ENCODE results near the gene KRT82.

The KRT82 gene

DNA sequence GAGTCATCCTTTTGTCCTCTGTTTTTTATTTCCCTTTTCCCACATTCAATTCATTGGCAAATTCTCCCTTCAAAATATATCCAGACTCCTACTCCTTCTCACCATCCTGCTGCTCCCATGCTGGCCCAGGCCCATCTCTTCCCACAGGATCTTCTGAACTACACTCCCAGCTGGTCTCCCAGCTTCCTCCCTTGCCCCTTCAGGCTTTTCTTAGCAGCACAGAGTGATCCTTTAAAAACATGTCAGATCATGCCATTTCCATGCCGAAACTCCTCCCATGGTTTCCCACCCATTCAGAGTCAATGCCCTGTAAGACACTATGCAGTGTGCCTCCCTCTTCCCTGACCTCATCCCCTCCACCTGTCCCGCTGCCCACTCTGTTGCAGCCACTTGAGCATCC is 18.3 kb downstream of the KRT82 start:
- Histone ChIP-seq H3K27me3 (ENCODE audit: control insufficient read depth, insufficient read depth, low read length) (no peaks in the 10 kb centered on the region), H3K4me1 (ENCODE audit: control insufficient read depth, insufficient read depth, low read length) (no peaks in the 10 kb centered on the region), H3K9me3 (ENCODE audit: control insufficient read depth, low read length) (no peaks in the 10 kb centered on the region), H3K4me3 (ENCODE audit: low read length) (no peak overlapping the region), H3K9ac (ENCODE audit: low read length) (no peak overlapping the region), H3K36me3 (ENCODE audit: control insufficient read depth, insufficient read depth, low read length) (no peaks in the 10 kb centered on the region)

DNA sequence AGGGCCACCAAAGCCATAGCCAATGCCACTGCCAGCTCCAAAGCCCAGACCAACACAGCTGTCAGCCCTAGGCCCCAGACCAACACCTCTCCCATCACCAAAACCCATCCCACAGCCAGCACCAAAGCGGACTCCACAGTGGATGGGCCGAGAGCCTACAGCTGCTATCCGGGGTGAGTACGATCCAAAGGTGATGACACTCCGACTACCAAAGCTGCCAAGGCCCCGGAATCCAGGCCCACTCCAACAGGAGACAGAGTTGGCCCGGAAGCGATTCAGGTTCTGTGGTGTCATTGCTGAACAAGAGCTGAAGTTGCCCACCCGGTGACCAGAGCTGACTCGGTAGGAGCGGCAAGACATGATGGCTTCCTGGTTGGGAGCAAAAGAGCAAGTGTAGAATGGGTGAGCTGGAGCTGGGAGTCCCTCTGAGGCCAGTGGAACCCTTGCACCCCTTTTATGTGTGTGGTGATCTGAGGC is 20.9 kb downstream of the KRT82 start, which contains the start of gene KRT84:
TSS of gene KRT84 (minus strand) at position 427 of the 477 bp plus-strand sequence. CDS start at position 360, 67 bp downstream.
- no peak within 1 kb of the TSS for H3K9ac ChIP-seq (ENCODE audit: low read length)
- H3K27me3 ChIP-seq (ENCODE audit: control insufficient read depth, insufficient read depth, low read length), result no peaks in the 10 kb centered on the region
- H3K4me1 ChIP-seq (ENCODE audit: control insufficient read depth, insufficient read depth, low read length), result no peaks in the 10 kb centered on the region
- H3K4me3 ChIP-seq (ENCODE audit: low read length), result no peak within 1 kb of the TSS
- H3K36me3 ChIP-seq (ENCODE audit: control insufficient read depth, insufficient read depth, low read length), result no peaks in the 10 kb centered on the region
- H3K9me3 ChIP-seq (ENCODE audit: control insufficient read depth, low read length), result no peaks in the 10 kb centered on the region

DNA sequence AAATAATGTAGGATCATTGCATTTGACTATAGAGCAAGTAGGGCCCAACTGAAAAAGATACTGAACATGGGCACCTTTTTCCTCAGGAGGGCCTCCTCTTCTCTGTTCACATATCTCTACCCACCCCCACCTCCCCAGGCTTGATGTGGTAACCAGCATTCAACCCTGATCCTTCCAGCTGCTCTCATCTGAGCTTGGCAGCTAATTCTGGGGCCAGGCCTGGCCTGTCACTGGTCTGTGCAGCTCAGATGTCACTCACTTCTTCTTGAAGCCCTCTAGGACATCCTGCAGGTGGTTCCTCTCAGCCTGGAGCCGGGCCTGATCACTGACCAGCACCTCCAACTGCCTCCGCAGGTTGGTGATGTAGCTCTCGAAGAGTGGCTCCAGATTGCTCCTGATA is 22.8 kb downstream of the KRT82 start:
- Histone ChIP-seq H3K36me3 (ENCODE audit: control insufficient read depth, insufficient read depth, low read length) (no peaks in the 10 kb centered on the region), H3K9me3 (ENCODE audit: control insufficient read depth, low read length) (no peaks in the 10 kb centered on the region), H3K4me1 (ENCODE audit: control insufficient read depth, insufficient read depth, low read length) (no peaks in the 10 kb centered on the region), H3K27me3 (ENCODE audit: control insufficient read depth, insufficient read depth, low read length) (no peaks in the 10 kb centered on the region), H3K9ac (ENCODE audit: low read length) (no peak overlapping the region), H3K4me3 (ENCODE audit: low read length) (no peak overlapping the region)

DNA sequence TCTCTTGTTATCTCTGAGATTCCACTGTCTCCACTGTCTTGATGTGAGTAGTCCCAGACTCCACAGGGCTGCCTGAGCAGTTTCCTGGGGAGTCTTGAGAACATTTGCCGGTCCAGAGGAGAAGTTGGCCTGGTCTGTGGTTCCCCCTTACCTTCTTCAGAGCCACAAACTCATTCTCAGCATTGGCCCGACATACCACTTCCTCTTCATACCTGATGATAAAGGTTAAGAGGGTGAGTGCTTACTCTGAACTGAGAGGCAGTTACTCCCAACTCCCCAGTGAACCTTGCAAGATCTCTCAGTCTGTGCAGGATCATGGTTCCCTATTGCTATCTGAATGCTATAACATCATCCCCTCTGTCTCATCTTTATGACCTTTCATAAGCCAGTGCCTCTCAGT is 23.3 kb downstream of the KRT82 start:
- no peak overlapping the region for H3K4me3 ChIP-seq (ENCODE audit: low read length)
- no peaks in the 10 kb centered on the region for H3K27me3 ChIP-seq (ENCODE audit: control insufficient read depth, insufficient read depth, low read length)
- H3K9me3 ChIP-seq (ENCODE audit: control insufficient read depth, low read length), result no peaks in the 10 kb centered on the region
- no peaks in the 10 kb centered on the region for H3K4me1 ChIP-seq (ENCODE audit: control insufficient read depth, insufficient read depth, low read length)
- H3K9ac ChIP-seq (ENCODE audit: low read length), result no peak overlapping the region
- no peaks in the 10 kb centered on the region for H3K36me3 ChIP-seq (ENCODE audit: control insufficient read depth, insufficient read depth, low read length)

DNA sequence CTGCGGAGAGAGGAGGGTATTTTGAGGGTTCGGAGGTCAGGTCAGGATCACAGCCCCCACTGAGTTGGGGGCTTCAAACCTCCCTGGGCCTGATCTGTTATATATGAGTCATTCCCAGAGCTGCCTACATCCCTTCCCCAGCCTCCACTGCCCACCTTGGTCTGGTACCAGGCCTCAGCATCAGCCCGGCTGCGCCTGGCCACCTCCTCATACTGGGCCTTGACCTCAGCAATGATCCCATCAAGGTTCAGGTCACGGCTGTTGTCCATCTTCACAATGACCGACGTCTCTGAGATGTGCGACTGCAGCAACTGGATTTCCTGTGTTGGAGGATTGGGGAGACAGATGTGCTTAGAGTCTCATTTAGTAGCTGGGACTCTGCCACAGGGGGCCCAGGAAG is 24.9 kb downstream of the KRT82 start:
- Histone ChIP-seq H3K4me3 (ENCODE audit: low read length) (no peak overlapping the region), H3K27me3 (ENCODE audit: control insufficient read depth, insufficient read depth, low read length) (no peaks in the 10 kb centered on the region), H3K4me1 (ENCODE audit: control insufficient read depth, insufficient read depth, low read length) (no peaks in the 10 kb centered on the region)

DNA sequence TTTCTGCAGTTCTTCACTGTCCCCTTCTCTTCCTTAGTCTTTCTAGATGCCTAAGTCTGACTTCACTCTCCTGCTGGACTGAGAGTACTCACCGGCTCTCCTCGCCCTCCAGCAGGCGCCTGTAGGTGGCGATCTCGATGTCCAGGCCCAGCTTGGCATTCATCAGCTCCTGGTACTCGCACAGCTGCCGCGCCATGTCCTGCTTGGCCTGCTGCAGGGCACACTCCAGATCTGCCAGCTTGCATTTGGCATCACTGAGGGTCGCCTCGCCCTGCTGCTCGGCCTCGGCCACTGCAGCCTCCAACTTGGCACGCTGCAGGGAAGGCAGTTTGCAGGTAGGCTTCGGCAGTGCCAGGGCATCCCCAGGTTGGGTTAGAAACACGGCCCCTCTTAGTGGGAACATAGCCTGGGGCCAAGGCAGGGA is 25.9 kb downstream of the KRT82 start:
- Histone ChIP-seq H3K9me3 (ENCODE audit: control insufficient read depth, low read length) (no peaks in the 10 kb centered on the region), H3K4me3 (ENCODE audit: low read length) (no peak overlapping the region), H3K9ac (ENCODE audit: low read length) (no peak overlapping the region), H3K36me3 (ENCODE audit: control insufficient read depth, insufficient read depth, low read length) (no peaks in the 10 kb centered on the region), H3K4me1 (ENCODE audit: control insufficient read depth, insufficient read depth, low read length) (no peaks in the 10 kb centered on the region), H3K27me3 (ENCODE audit: control insufficient read depth, insufficient read depth, low read length) (no peaks in the 10 kb centered on the region)

More for the DNA sequence above, 24.9 kb downstream of the KRT82 start:
- H3K9me3 ChIP-seq (ENCODE audit: control insufficient read depth, low read length), result no peaks in the 10 kb centered on the region
- no peak overlapping the region for H3K9ac ChIP-seq (ENCODE audit: low read length)
- no peaks in the 10 kb centered on the region for H3K36me3 ChIP-seq (ENCODE audit: control insufficient read depth, insufficient read depth, low read length)

DNA sequence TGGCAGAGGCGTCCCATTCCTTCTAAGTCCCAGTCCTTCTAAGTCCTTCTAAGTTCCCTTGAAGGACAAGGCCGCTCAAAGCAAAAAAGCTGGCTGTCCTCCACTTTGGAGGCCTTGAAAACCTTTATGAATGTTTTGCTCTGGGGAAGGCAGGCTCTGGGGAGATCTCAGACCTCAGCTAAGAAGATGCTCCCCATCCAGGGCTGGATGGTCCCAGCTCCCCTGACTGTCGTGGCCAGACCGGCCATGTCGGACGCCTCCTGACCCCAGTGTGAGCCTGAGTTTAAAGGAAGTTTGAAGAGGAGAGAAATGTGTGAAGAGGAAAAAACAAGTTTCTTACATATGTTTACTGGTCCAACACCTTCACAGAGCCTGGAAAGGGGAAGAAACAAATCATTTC is 26.6 kb downstream of the KRT82 start:
- Histone ChIP-seq H3K4me1 (ENCODE audit: control insufficient read depth, insufficient read depth, low read length) (no peaks in the 10 kb centered on the region), H3K4me3 (ENCODE audit: low read length) (no peak overlapping the region), H3K9me3 (ENCODE audit: control insufficient read depth, low read length) (no peaks in the 10 kb centered on the region), H3K9ac (ENCODE audit: low read length) (no peak overlapping the region), H3K27me3 (ENCODE audit: control insufficient read depth, insufficient read depth, low read length) (no peaks in the 10 kb centered on the region), H3K36me3 (ENCODE audit: control insufficient read depth, insufficient read depth, low read length) (no peaks in the 10 kb centered on the region)

DNA sequence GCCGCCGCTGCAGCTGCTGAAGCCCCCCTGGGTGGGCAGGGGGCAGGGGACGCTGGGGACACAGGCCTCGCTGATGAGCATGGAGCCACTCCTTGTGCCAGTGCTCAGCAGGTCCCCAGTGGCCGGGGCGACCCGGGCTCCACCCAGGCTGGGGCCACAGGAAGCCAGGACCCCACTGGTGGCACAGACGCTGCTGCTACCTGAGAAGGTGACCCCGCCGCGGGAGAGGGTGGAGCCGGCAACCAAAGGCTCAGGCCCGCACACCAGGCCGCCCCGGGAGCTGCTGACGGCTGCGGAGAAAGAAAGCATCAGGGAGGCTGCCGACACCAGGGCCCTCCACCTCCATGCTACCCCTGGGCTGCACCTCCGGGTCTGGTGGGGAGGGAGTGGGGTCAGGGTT is 28.0 kb downstream of the KRT82 start:
- no peaks in the 10 kb centered on the region for H3K4me1 ChIP-seq (ENCODE audit: control insufficient read depth, insufficient read depth, low read length)
- no peaks in the 10 kb centered on the region for H3K36me3 ChIP-seq (ENCODE audit: control insufficient read depth, insufficient read depth, low read length)
- H3K27me3 ChIP-seq (ENCODE audit: control insufficient read depth, insufficient read depth, low read length), result no peaks in the 10 kb centered on the region
- H3K9me3 ChIP-seq (ENCODE audit: control insufficient read depth, low read length), result no peaks in the 10 kb centered on the region
- no peak overlapping the region for H3K4me3 ChIP-seq (ENCODE audit: low read length)
- H3K9ac ChIP-seq (ENCODE audit: low read length), result no peak overlapping the region

DNA sequence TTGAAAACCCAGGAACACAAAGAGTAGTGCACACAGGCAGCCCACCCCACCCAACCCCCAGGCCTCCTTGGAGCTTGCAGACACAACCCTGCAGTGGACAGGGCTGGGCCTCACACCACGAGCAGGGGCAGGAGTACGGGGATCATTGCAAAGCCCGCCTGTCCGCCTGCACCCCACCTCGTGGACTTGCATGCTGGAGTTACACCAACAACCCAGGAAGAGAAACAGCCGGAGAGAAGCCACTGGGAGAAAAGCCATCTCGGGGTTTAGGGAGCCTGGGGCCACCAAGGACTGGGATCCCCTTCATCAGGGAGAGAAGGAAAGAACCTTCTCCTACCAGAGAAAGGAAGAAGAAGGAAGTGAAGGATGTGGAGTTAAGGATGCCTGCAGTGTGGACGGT is 28.9 kb downstream of the KRT82 start:
- Histone ChIP-seq H3K27me3 (ENCODE audit: control insufficient read depth, insufficient read depth, low read length) (no peaks in the 10 kb centered on the region), H3K9me3 (ENCODE audit: control insufficient read depth, low read length) (no peaks in the 10 kb centered on the region), H3K9ac (ENCODE audit: low read length) (no peak overlapping the region), H3K36me3 (ENCODE audit: control insufficient read depth, insufficient read depth, low read length) (no peaks in the 10 kb centered on the region), H3K4me1 (ENCODE audit: control insufficient read depth, insufficient read depth, low read length) (no peaks in the 10 kb centered on the region), H3K4me3 (ENCODE audit: low read length) (no peak overlapping the region)

DNA sequence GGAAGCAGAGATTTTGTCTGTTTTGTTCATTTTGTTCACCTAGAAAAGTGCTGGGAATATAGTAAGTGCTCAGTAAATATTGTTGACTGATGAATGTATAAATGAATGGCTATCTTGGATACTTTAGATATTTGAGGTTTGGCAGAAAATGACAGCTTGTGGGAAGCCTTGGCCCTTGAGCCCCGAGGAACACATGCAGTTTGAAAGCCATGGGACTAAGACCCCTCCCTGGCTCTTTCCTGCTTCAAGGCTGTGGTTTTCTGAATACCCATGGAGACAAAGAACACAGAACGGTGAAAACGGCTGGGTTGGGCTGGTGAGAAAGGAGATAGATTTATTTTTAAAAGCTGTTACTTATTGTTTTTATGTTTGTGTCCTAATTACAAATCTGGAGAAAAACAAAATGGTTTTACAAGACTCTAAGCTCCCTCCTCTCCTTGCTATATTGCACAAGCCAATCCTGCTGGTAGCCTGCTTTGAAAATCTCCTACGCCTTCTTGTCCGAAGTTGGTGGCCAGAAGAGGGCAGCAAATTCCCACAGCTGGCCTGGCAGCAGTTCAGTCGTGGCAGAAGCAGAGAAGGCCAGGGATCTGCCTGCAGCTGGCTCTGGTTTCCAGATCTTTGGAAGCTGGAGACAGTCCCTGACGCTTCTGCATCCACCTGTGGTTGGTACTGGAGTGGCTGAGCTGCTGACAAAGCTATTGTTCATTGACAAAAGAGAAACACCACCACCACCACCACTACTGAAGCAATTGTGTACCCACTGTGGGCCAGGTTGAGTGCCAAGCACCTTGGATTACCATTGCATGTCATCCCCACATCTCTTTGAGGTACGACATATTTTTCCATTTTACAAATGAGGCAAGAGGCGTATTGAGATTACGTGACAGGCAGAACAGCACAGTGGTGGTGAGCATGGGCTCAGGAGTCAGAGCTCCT is 33.6 kb downstream of the KRT82 start:
- Histone ChIP-seq H3K4me1 (ENCODE audit: control insufficient read depth, insufficient read depth, low read length) (peaks cover 5% of the 10 kb centered on the region), H3K4me3 (ENCODE audit: low read length) (no peak overlapping the region), H3K9ac (ENCODE audit: low read length) (no peak overlapping the region), H3K9me3 (ENCODE audit: control insufficient read depth, low read length) (no peaks in the 10 kb centered on the region), H3K36me3 (ENCODE audit: control insufficient read depth, insufficient read depth, low read length) (no peaks in the 10 kb centered on the region), H3K27me3 (ENCODE audit: control insufficient read depth, insufficient read depth, low read length) (no peaks in the 10 kb centered on the region)

DNA sequence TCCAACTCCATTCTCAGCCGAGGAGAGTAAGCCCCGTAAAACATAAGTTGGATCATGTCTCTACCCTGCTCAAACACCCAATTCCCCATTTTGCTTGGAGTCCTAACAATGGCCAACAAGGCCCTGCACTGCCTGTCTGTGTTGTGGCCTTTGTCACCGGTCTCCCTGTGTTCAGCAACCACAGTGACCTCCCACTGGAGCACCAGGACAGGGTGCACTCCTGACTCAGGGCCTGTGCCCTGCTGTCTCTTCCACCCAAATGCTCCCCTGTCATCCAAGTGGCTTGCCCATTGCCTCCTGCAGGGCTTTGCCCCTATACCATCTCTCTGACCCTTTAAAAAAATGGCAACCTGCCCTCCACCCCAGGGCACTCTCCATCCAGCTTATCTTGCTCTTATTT is 34.4 kb downstream of the KRT82 start:
- Histone ChIP-seq H3K4me3 (ENCODE audit: low read length) (no peak overlapping the region), H3K4me1 (ENCODE audit: control insufficient read depth, insufficient read depth, low read length) (peaks cover 5% of the 10 kb centered on the region), H3K9ac (ENCODE audit: low read length) (no peak overlapping the region), H3K9me3 (ENCODE audit: control insufficient read depth, low read length) (no peaks in the 10 kb centered on the region), H3K36me3 (ENCODE audit: control insufficient read depth, insufficient read depth, low read length) (no peaks in the 10 kb centered on the region), H3K27me3 (ENCODE audit: control insufficient read depth, insufficient read depth, low read length) (no peaks in the 10 kb centered on the region)

DNA sequence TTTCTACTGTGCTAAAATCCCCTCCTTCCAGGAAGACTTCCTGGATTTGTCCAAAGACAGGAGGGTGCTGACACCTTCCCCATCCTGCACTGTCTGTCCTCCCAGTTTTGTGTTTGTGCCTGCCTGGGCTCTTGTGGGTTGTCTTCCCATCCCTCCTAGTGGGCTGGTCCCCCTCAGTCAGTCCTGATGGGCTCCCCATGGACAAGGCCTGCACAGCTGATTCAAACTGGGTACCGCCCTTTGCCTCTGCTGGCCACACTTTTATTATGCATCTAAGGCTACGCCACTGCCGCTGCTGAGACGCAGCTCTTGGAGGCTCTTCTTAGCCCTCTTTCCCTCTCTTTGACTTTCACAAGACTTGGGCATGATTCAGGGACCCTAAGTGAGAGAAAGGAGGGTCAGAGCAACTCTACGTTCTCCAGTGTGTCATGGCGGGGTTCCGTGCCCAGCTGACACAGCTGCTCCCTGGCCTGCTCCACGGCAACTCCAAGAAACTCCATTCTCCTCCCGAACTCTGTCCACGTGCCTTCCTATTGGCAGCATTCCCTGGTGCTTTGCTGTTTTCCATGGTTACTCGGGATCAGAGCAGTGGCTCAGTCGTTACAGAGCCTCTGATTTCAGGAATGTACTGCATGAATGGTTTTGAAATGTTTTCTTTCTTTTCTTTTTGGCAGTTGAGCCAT is 35.1 kb downstream of the KRT82 start:
- Histone ChIP-seq H3K36me3 (ENCODE audit: control insufficient read depth, insufficient read depth, low read length) (no peaks in the 10 kb centered on the region), H3K4me1 (ENCODE audit: control insufficient read depth, insufficient read depth, low read length) (peaks cover 5% of the 10 kb centered on the region), H3K4me3 (ENCODE audit: low read length) (no peak overlapping the region), H3K9ac (ENCODE audit: low read length) (no peak overlapping the region), H3K27me3 (ENCODE audit: control insufficient read depth, insufficient read depth, low read length) (no peaks in the 10 kb centered on the region), H3K9me3 (ENCODE audit: control insufficient read depth, low read length) (no peaks in the 10 kb centered on the region)
